Stimulated activated CD8-positive, alpha-beta memory T cell treated with anti-CD3 and anti-CD28 coated beads, Interleukin-2, amount 100 ng/mL, for 1 hour (primary cell): ENCODE data around the gene ITGB7.
"Not testable (repeated sequence)": the region's sequence is repeated elsewhere in the genome, so short reads cannot be mapped to it uniquely, and the experiment has no call there.

Experiments
- DNase-seq, 2 donors: peaks; one replicate each; pipeline ENCODE4 v3.0.0-alpha.2; 2020; ENCODE audit warnings: low read depth in 2 of 2

The ITGB7 gene

GRCh38 chr12:53180220-53180930 is 26.7 kb downstream of the ITGB7 start, which contains the start of the genes CSAD and ZNF740:
TSS of gene CSAD (minus strand) at chr12:53180925. CDS start at chr12:53173470, 7,455 bp downstream.
TSS of gene ZNF740 (plus strand) at chr12:53180722. CDS start at chr12:53181984, 1,262 bp downstream.
- DNase-seq: peak; percentile 91 to 96

- no peak for DNase-seq
Observed at GRCh38 chr12:53179687-53180219, 27.3 kb downstream of the ITGB7 start.

- not testable (repeated sequence) for DNase-seq
Observed at GRCh38 chr12:53178803-53179202, 28.2 kb downstream of the ITGB7 start.

GRCh38 chr12:53177447-53177846 is 29.6 kb downstream of the ITGB7 start:
- not testable (repeated sequence) for DNase-seq

GRCh38 chr12:53176750-53177149 is 30.3 kb downstream of the ITGB7 start:
- no peak for DNase-seq

GRCh38 chr12:53174881-53175491 is 32.1 kb downstream of the ITGB7 start:
- no peak for DNase-seq

- no peak for DNase-seq
Observed at GRCh38 chr12:53173085-53173715, 33.9 kb downstream of the ITGB7 start.

GRCh38 chr12:53172352-53172751 is 34.7 kb downstream of the ITGB7 start:
- no peak for DNase-seq

GRCh38 chr12:53171725-53172329 is 35.2 kb downstream of the ITGB7 start:
- no peak for DNase-seq

GRCh38 chr12:53170876-53171724 is 36.0 kb downstream of the ITGB7 start:
- no peak for DNase-seq

GRCh38 chr12:53170215-53170614 is 36.8 kb downstream of the ITGB7 start:
- no peak for DNase-seq

- DNase-seq: no peak
Observed at GRCh38 chr12:53169644-53170043, 37.4 kb downstream of the ITGB7 start.

- no peak for DNase-seq
Observed at GRCh38 chr12:53166837-53167236, 40.2 kb downstream of the ITGB7 start.

- DNase-seq: not testable (repeated sequence)
Observed at GRCh38 chr12:53163008-53163407, 44.0 kb downstream of the ITGB7 start.

GRCh38 chr12:53161119-53161911 is 45.7 kb downstream of the ITGB7 start:
- DNase-seq: no peak

GRCh38 chr12:53160673-53161072 is 46.4 kb downstream of the ITGB7 start:
- no peak for DNase-seq

GRCh38 chr12:53160000-53160399 is 47.1 kb downstream of the ITGB7 start:
- no peak for DNase-seq

- DNase-seq: peak; percentile 77 to 78
Observed at GRCh38 chr12:53159195-53159839, 47.7 kb downstream of the ITGB7 start.

GRCh38 chr12:53152390-53152789 is 54.7 kb downstream of the ITGB7 start:
- no peak for DNase-seq

GRCh38 chr12:53151039-53151438 is 56.0 kb downstream of the ITGB7 start:
- no peak for DNase-seq
